AG04449 (cell line): ENCODE measurements around the gene PPAN.
A peak's percentile ranks its signal among the peaks of the same experiment; 100 is the strongest.

Source experiments
- CTCF ChIA-PET: fragments of 350-600 bp; formaldehyde crosslinking; extraction: SDS; loops from one replicate; lab custom pipeline; 2021; ENCODE audit warnings: antibody characterized with exemption; lab: Yijun Ruan, JAX
- POLR2A ChIA-PET: fragments of 400-600, 350-600 bp; formaldehyde crosslinking; extraction: SDS; loops from one replicate; lab custom pipeline; 2020; ENCODE audit warnings: antibody characterized with exemption, inconsistent platforms; lab: Yijun Ruan, JAX
- DNase-seq: peaks from one replicate; pipeline ENCODE4 v3.0.0-alpha.2; 2010; ENCODE audit warnings: low read depth, low spot score
- H3K4me3 ChIP-seq: 2 replicates; pipeline ENCODE4 v1.5.1; 2011; ENCODE audit warnings: low read depth, mild to moderate bottlenecking, control low read depth, low read length
- CTCF ChIP-seq: IDR thresholded peaks from one replicate; pipeline ENCODE4 v1.5.1; 2011; ENCODE audit warnings: mild to moderate bottlenecking, moderate library complexity, low read length, control low read depth, inconsistent platforms; ENCODE audit not compliant: insufficient read depth; ENCODE audit errors: missing control alignments

The PPAN gene

GRCh38 chr19:10074153-10074552 lies 32.0 kb upstream of the PPAN start:
- H3K4me3 ChIP-seq, result no peak overlapping the region
- POLR2A ChIA-PET, result no interaction called here
- no peak for DNase-seq
- TF ChIP-seq CTCF, result peak; percentile 4
- CTCF ChIA-PET, result interaction anchor here (1.1 to 1.3 kb wide), 3 partner anchors 74 to 344 kb away, joined by 3 to 5 read pairs (median 3); no protein-coding TSS in a partner anchor

GRCh38 chr19:10076535-10076934 lies 29.6 kb upstream of the PPAN start:
- no peak overlapping the region for H3K4me3 ChIP-seq
- TF ChIP-seq CTCF, result no peak
- ChIA-PET POLR2A (no interaction called here), CTCF (no interaction called here)
- DNase-seq, result no peak

GRCh38 chr19:10078329-10078728 lies 27.8 kb upstream of the PPAN start:
- TF ChIP-seq CTCF, result no peak
- CTCF ChIA-PET, result no interaction called here
- H3K4me3 ChIP-seq, result no peak overlapping the region
- no peak for DNase-seq
- POLR2A ChIA-PET, result no interaction called here

- no peak for DNase-seq
- POLR2A ChIA-PET, result no interaction called here
- TF ChIP-seq CTCF, result no peak
- CTCF ChIA-PET, result interaction anchor here (1.3 kb wide), 1 partner anchor 146 kb away, joined by 3 read pairs; no protein-coding TSS in a partner anchor
- no peak overlapping the region for H3K4me3 ChIP-seq
Observed at GRCh38 chr19:10079031-10079453, 27.1 kb upstream of the PPAN start.

- POLR2A ChIA-PET, result no interaction called here
- no peak for DNase-seq
- CTCF ChIA-PET, result interaction anchor here (0.8 to 1.3 kb wide), 5 partner anchors 13 to 303 kb away, joined by 3 to 4 read pairs (median 4); no protein-coding TSS in a partner anchor
- no peak overlapping the region for H3K4me3 ChIP-seq
- TF ChIP-seq CTCF, result no peak
Observed at GRCh38 chr19:10083911-10084310, 22.3 kb upstream of the PPAN start.

GRCh38 chr19:10084803-10085202 lies 21.4 kb upstream of the PPAN start:
- TF ChIP-seq CTCF, result no peak
- DNase-seq, result no peak
- POLR2A ChIA-PET, result no interaction called here
- no peak overlapping the region for H3K4me3 ChIP-seq
- CTCF ChIA-PET, result interaction anchor here (0.8 to 1.2 kb wide), 2 partner anchors 57 to 165 kb away, joined by 4 read pairs; no protein-coding TSS in a partner anchor
